CD4-positive, alpha-beta T cell treated with Interleukin-15 for 4 hours (primary cell): Measurements from ENCODE around the gene ZBTB1.
A peak's percentile ranks its signal among the peaks of the same experiment; 100 is the strongest.
"Not testable (repeated sequence)": the region's sequence is repeated elsewhere in the genome, so short reads cannot be mapped to it uniquely, and the experiment has no call there.

Source experiments
- DNase-seq: peaks from one replicate; pipeline ENCODE4 v3.0.0-alpha.2; 2020; ENCODE audit warnings: low spot score

The ZBTB1 gene

GRCh38 chr14:64531567-64531966 lies 27.0 kb downstream of the ZBTB1 start:
- DNase-seq, result no peak

- no peak for DNase-seq
These were observed 32.1 kb downstream of the ZBTB1 start for GRCh38 chr14:64536488-64537245.

GRCh38 chr14:64540208-64541202 lies 35.9 kb downstream of the ZBTB1 start, which contains the start of gene HSPA2:
HSPA2 (plus strand) TSS chr14:64540741; CDS start chr14:64540850, 109 bp downstream.
- peak; percentile 97 for DNase-seq

- no peak for DNase-seq
These were observed 36.8 kb downstream of the ZBTB1 start for GRCh38 chr14:64541261-64541971.

DNA sequence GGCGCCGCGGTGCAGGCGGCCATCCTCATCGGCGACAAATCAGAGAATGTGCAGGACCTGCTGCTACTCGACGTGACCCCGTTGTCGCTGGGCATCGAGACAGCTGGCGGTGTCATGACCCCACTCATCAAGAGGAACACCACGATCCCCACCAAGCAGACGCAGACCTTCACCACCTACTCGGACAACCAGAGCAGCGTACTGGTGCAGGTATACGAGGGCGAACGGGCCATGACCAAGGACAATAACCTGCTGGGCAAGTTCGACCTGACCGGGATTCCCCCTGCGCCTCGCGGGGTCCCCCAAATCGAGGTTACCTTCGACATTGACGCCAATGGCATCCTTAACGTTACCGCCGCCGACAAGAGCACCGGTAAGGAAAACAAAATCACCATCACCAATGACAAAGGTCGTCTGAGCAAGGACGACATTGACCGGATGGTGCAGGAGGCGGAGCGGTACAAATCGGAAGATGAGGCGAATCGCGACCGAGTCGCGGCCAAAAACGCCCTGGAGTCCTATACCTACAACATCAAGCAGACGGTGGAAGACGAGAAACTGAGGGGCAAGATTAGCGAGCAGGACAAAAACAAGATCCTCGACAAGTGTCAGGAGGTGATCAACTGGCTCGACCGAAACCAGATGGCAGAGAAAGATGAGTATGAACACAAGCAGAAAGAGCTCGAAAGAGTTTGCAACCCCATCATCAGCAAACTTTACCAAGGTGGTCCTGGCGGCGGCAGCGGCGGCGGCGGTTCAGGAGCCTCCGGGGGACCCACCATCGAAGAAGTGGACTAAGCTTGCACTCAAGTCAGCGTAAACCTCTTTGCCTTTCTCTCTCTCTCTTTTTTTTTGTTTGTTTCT lies 37.6 kb downstream of the ZBTB1 start:
- no peak for DNase-seq

- no peak for DNase-seq
These were observed 38.2 kb downstream of the ZBTB1 start for GRCh38 chr14:64542836-64543201.

GRCh38 chr14:64544607-64545312 lies 40.2 kb downstream of the ZBTB1 start:
- DNase-seq, result no peak

DNA sequence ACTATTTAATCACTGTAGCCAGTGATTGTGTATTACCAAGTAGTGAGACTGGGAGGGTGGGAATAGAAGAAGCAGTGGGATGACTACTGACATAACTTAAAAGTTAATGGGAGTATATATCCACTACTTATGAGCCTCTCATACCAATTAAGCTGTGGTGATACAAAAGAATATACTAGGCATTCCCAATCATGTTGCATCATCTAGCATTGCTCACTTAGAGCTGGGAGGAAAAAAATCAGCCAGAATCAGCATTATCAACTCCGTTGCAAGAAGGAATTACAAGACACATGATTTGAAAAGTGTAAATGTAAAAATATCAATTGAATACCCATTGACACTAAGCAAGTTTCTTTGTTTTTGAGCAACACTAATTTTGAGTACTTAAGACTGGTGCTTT lies 44.4 kb downstream of the ZBTB1 start:
- DNase-seq, result no peak

GRCh38 chr14:64549791-64550620 lies 45.4 kb downstream of the ZBTB1 start, which contains the start of gene PPP1R36:
PPP1R36 (plus strand) TSS chr14:64549961; CDS start chr14:64549998, 37 bp downstream.
- peak; percentile 22 for DNase-seq

- no peak for DNase-seq
These were observed 46.2 kb downstream of the ZBTB1 start for GRCh38 chr14:64550621-64551333.

GRCh38 chr14:64554556-64554955 lies 50.0 kb downstream of the ZBTB1 start:
- no peak for DNase-seq

GRCh38 chr14:64556526-64556925 lies 52.0 kb downstream of the ZBTB1 start:
- DNase-seq, result no peak

- not testable (repeated sequence) for DNase-seq
These were observed 53.6 kb downstream of the ZBTB1 start for GRCh38 chr14:64558216-64558615.

GRCh38 chr14:64561631-64562030 lies 57.1 kb downstream of the ZBTB1 start:
- DNase-seq, result no peak

GRCh38 chr14:64562436-64562835 lies 57.9 kb downstream of the ZBTB1 start:
- no peak for DNase-seq

DNA sequence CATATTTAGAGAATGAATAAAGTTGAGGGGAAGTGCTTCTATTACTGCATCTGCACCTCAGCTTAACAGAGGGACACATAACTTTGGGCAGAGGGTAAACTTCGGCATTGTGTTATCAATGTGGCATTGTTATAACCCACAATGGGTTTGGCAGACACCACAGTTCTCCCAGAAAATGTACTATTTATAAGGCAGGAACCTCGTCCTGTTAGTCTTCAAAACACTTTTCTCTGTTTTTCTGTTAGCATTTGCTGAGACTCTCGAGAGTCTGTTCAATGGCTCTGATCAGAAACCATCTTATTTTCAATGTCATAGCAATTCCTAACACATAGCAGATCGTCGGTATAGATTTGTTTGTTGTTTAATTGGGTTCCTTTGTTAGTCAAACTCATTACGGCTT lies 59.1 kb downstream of the ZBTB1 start:
- DNase-seq, result no peak

DNA sequence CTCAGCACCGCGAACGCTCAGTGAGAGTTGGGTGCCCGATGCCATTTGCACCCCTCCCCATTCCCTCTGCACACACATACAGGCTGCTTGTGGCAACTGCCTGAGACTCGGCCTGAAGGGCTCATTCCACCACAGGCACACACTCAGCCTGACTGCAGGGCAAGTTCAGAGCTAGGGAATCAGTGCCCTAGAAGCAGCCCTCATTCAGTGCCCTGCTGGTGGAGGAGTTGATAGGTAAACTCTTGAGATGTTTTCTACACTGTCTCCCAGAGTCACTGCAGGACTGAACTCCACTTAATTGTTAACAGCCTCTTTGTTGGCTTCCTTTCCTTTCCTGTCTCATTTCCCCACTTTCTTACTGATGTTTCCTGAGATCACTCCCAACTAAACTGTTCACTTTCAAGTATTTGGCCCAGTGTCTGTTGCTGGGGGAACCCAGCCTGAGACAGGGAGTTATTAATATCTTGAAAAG lies 62.1 kb downstream of the ZBTB1 start:
- DNase-seq, result no peak

DNA sequence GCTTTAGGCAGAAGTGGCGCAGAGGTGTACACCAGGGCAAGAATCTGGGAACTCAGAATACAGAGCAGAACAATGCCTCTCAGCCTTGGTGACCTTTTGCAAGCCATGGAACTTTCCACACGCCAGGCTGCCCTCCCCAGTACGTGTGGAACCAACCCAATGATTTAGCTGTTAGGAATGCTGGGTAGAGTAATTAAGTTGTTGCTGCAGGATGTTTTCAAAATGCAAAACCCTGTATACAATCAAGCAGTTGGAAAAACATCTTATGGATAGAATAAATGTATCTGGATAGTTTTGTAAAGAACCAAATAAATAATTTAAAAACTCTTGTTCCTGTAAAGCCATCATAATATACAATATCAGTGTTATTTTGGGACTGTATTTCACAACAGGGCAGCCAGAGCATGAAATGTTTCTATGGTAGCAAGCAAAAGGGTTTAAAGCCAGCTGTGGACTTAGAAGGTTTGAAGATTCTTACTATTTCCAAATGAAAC lies 64.6 kb downstream of the ZBTB1 start:
- DNase-seq, result no peak

DNA sequence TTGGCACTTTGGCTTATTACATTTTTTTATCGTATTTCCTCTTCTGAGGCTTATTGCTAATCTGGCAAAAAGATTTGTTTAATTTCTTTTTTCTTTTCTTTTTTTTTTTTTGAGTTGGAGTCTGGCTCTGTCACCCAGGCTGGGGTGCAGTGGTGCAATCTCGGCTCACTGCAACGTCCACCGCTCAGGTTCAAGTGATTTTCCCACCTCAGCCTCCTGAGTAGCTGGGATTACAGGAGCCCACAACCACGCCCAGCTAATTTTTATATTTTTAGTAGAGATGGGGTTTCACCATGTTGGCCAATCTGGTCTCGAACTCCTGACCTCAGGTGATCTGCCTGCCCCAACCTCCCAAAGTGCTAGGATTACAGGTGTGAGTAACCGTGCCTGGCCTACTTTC lies 65.1 kb downstream of the ZBTB1 start:
- not testable (repeated sequence) for DNase-seq
